ENCODE data around the gene ZNF175.

GRCh38 chr19:51552608-51552995, 18.5 kb upstream of the ZNF175 start:
- TF ChIP-seq CTCF (IDR thresholded peaks at IDR 0.05) (no peak), POLR2A (IDR thresholded peaks at IDR 0.05) (no peak)
